IMR-90 (cell line): Measurements from ENCODE around the gene EVA1C. TPM values are rescaled to one million over a fixed set of nuclear protein-coding genes. Genes with fewer than 3 reads are reported as not detected.
"Not testable (repeated sequence)": the region's sequence is repeated elsewhere in the genome, so short reads cannot be mapped to it uniquely, and the experiment has no call there.

ENCODE experiments used
- ATAC-seq: fragments of 200-7000 bp; cut with Tn5 transposase; 2 replicates; pipeline ENCODE4 v1.9.1; 2020; ENCODE audit warnings: low read depth, mild to moderate bottlenecking, moderate library complexity
- BruUV-seq: library from RNA; stranded (reverse); fragments of 400-500 nt; replicated peaks from 2 replicates; lab custom pipeline; 2021; lab: Mats Ljungman, UMichigan
- CTCF ChIA-PET: fragments of 300-600 bp; formaldehyde crosslinking; extraction: SDS; loops from one replicate; lab custom pipeline; 2021; ENCODE audit warnings: antibody characterized with exemption; lab: Yijun Ruan, JAX
- POLR2A ChIA-PET: fragments of 300-600 bp; sonication (Branson Sonifier 250); formaldehyde crosslinking; loops from one replicate; lab custom pipeline; 2022; ENCODE audit warnings: antibody characterized with exemption; ENCODE audit not compliant: unreplicated experiment; lab: Charles Lee
- DNase-seq: peaks from one replicate; pipeline ENCODE4 v3.0.0; 2013
- H2AFZ ChIP-seq: replicated peaks from 2 replicates; pipeline ENCODE3; 2013; ENCODE audit warnings: low read length, mild to moderate bottlenecking; ENCODE audit not compliant: poor library complexity
- H2AK5ac ChIP-seq: 2 replicates; pipeline ENCODE4 v1.6.1; 2013; ENCODE audit warnings: low read depth, low read length, inconsistent platforms
- H2AK9ac ChIP-seq: replicated peaks from 2 replicates; pipeline ENCODE3; 2013; ENCODE audit warnings: mild to moderate bottlenecking, low read depth, low read length, moderate library complexity; ENCODE audit not compliant: poor library complexity
- H2BK120ac ChIP-seq: 2 replicates; pipeline ENCODE4 v1.6.1; 2013; ENCODE audit warnings: low read depth, low read length, inconsistent platforms
- H2BK15ac ChIP-seq: 3 replicates; pipeline ENCODE4 v1.6.1; 2013; ENCODE audit warnings: low read depth, low read length, inconsistent platforms
- H2BK20ac ChIP-seq: 2 replicates; pipeline ENCODE4 v1.6.1; 2013; ENCODE audit warnings: low read depth, mild to moderate bottlenecking, inconsistent platforms, low read length, moderate library complexity
- H2BK5ac ChIP-seq: 2 replicates; pipeline ENCODE4 v1.6.1; 2013; ENCODE audit warnings: mild to moderate bottlenecking, low read depth, low read length, inconsistent platforms; ENCODE audit not compliant: poor library complexity, severe bottlenecking
- H3K14ac ChIP-seq: replicated peaks from 2 replicates; pipeline ENCODE4 v1.6.1; 2013; ENCODE audit warnings: low read depth, low read length, inconsistent platforms
- H3K18ac ChIP-seq: 2 replicates; pipeline ENCODE4 v1.6.1; 2013; ENCODE audit warnings: low read depth, low read length, control low read depth
- H3K23ac ChIP-seq: 2 replicates; pipeline ENCODE4 v1.6.1; 2013; ENCODE audit warnings: low read depth, low read length, inconsistent platforms
- H3K27ac ChIP-seq: 2 replicates; pipeline ENCODE4 v1.5.1; 2013; ENCODE audit warnings: mild to moderate bottlenecking, control low read depth, low read length; ENCODE audit not compliant: insufficient read depth
- H3K27me3 ChIP-seq: 2 replicates; pipeline ENCODE4 v1.6.1; 2013; ENCODE audit warnings: low read length; ENCODE audit not compliant: control insufficient read depth, insufficient read depth
- H3K36me3 ChIP-seq: 2 replicates; pipeline ENCODE4 v1.6.1; 2013; ENCODE audit warnings: low read length, mixed read lengths; ENCODE audit not compliant: control insufficient read depth, insufficient read depth
- H3K4ac ChIP-seq: 2 replicates; pipeline ENCODE4 v1.6.1; 2013; ENCODE audit warnings: low read depth, low read length, inconsistent platforms
- H3K4me1 ChIP-seq: 2 replicates; pipeline ENCODE4 v1.6.1; 2013; ENCODE audit warnings: low read length, mixed read lengths; ENCODE audit not compliant: control insufficient read depth, insufficient read depth
- H3K4me2 ChIP-seq: 2 replicates; pipeline ENCODE4 v1.6.1; 2013; ENCODE audit warnings: low read depth, mild to moderate bottlenecking, control low read depth, low read length, moderate library complexity
- H3K4me3 ChIP-seq: 2 replicates; pipeline ENCODE4 v1.5.1; 2013; ENCODE audit warnings: low read depth, mild to moderate bottlenecking, control low read depth, low read length, moderate library complexity; ENCODE audit not compliant: insufficient read depth
- H3K56ac ChIP-seq: 2 replicates; pipeline ENCODE4 v1.6.1; 2013; ENCODE audit warnings: low read length, inconsistent platforms; ENCODE audit not compliant: insufficient read depth; ENCODE audit errors: extremely low read depth
- H3K79me1 ChIP-seq, 2 experiments: 2 replicates each; pipeline ENCODE4 v1.6.1; 2013; ENCODE audit warnings: low read length in 2 of 2, inconsistent platforms in 1 of 2, low read depth in 1 of 2
- H3K9ac ChIP-seq: 2 replicates; pipeline ENCODE4 v1.6.1; 2013; ENCODE audit warnings: low read depth, low read length, control low read depth
- H3K9me1 ChIP-seq: 2 replicates; pipeline ENCODE4 v1.6.1; 2013; ENCODE audit warnings: low read length, inconsistent platforms; ENCODE audit not compliant: insufficient read depth
- H3K9me3 ChIP-seq: 2 replicates; pipeline ENCODE4 v1.6.1; 2013; ENCODE audit warnings: low read length; ENCODE audit not compliant: control insufficient read depth, insufficient read depth
- H4K20me1 ChIP-seq: 2 replicates; pipeline ENCODE4 v1.6.1; 2013; ENCODE audit warnings: low read length, inconsistent platforms; ENCODE audit not compliant: insufficient read depth
- H4K5ac ChIP-seq: 2 replicates; pipeline ENCODE4 v1.6.1; 2013; ENCODE audit warnings: mild to moderate bottlenecking, low read depth, low read length, control low read depth
- H4K8ac ChIP-seq, 2 experiments: 2 replicates each; pipeline ENCODE4 v1.6.1; 2013; ENCODE audit warnings: low read depth in 2 of 2, low read length in 2 of 2, control low read depth in 1 of 2, inconsistent platforms in 1 of 2
- H4K91ac ChIP-seq: 2 replicates; pipeline ENCODE4 v1.6.1; 2013; ENCODE audit warnings: low read depth, low read length, inconsistent platforms; ENCODE audit not compliant: insufficient read depth
- WGBS, 2 experiments: methylation state at CpG; one replicate each; pipeline versions ENCODE4 v1.1.5 to v1.1.7; 2013; ENCODE audit warnings: missing lambda C conversion rate in 2 of 2; ENCODE audit not compliant: insufficient read length in 1 of 2; ENCODE audit errors: extremely low coverage in 2 of 2; 5-methylcytosine and 5-hydroxymethylcytosine counted together
- dilution Hi-C: fragments of 300-500 bp; cut with HindIII; formaldehyde crosslinking; loops from one replicate; pipeline ENCODE4 v1.14.3; 2018; ENCODE audit warnings: low sequenced_read_pairs; ENCODE audit not compliant: unreplicated experiment
- in situ Hi-C: fragments of 300-500 bp; cut with MboI; formaldehyde crosslinking; loops from 3 replicates; pipeline ENCODE4 v1.14.3; 2019; ENCODE audit warnings: low sequenced_read_pairs, inconsistent platforms, mixed read lengths
- intact Hi-C: fragments of 100-400 bp; cut with micrococcal nuclease; formaldehyde crosslinking; loops from 2 replicates; pipeline ENCODE4 v1.10.0; 2022
- polyA plus RNA-seq, 3 experiments: library from polyadenylated mRNA; depleted of rRNA; stranded (reverse); fragments of >200 nt; gene quantifications; 2 replicates each; pipeline ENCODE4 v1.2.3, GENCODE V29; 2012; ENCODE audit warnings: low replicate concordance in 1 of 3
- total RNA-seq: library from RNA; depleted of rRNA; stranded (reverse); fragments of >200 nt; gene quantifications from 2 replicates; pipeline ENCODE4 v1.2.3, GENCODE V29; 2012

Gene EVA1C
- total and polyA plus RNA-seq, 2 of the 4 experiments (the other 2 are of a cell fraction): 0.72 to 1.1 TPM

GRCh38 chr21:32508036-32508435 is 95.5 kb downstream of the EVA1C start:
- H3K9me3 ChIP-seq, H3K36me3 ChIP-seq, H3K27ac ChIP-seq, H2AK9ac ChIP-seq, H2AK5ac ChIP-seq, H2BK5ac ChIP-seq, DNase-seq, H2BK20ac ChIP-seq, H3K9me1 ChIP-seq, H2BK120ac ChIP-seq, CTCF ChIA-PET, H3K79me1 ChIP-seq, intact Hi-C loops, H3K23ac ChIP-seq, H4K5ac ChIP-seq, H3K4me3 ChIP-seq, H2AFZ ChIP-seq, H2BK15ac ChIP-seq, dilution Hi-C loops, H3K9ac ChIP-seq, BruUV-seq, H4K20me1 ChIP-seq, H3K4me1 ChIP-seq, H4K8ac ChIP-seq, H3K18ac ChIP-seq, H4K91ac ChIP-seq, H3K4ac ChIP-seq, H3K14ac ChIP-seq, H3K56ac ChIP-seq, H3K27me3 ChIP-seq, H3K4me2 ChIP-seq, POLR2A ChIA-PET, in situ Hi-C loops, ATAC-seq: not testable (repeated sequence)
- WGBS, 2 experiments: 92% methylated on average over 2 of the region's 4 CpGs; no CpG with 5 or more reads in 1 of the 2 experiments
